CD14-positive monocyte (primary cell): ENCODE results near the gene FKBP10. TPM values are rescaled to one million over a fixed set of nuclear protein-coding genes. Genes with fewer than 3 reads are reported as not detected.
A peak's percentile ranks its signal among the peaks of the same experiment; 100 is the strongest.

Experiments used
- DNase-seq, 3 donors: peaks; one replicate each; pipeline ENCODE4 v3.0.0-alpha.2; 2011 to 2022
- H2AFZ ChIP-seq: 2 replicates; pipeline ENCODE4 v1.6.0; 2012; ENCODE audit warnings: mild to moderate bottlenecking, low read depth, low read length, inconsistent platforms; ENCODE audit not compliant: insufficient read depth, poor library complexity, severe bottlenecking
- H3K27ac ChIP-seq, 2 donors: 1 replicate in 1 of 2; 2 replicates in 1 of 2; pipeline ENCODE4 v1.5.1; 2012 to 2013; ENCODE audit warnings: low read length in 2 of 2, control low read depth in 1 of 2, inconsistent platforms in 1 of 2, low read depth in 1 of 2, mild to moderate bottlenecking in 1 of 2
- H3K27me3 ChIP-seq, 2 donors: one replicate each; pipeline versions ENCODE4 v1.6.0 to v1.6.1; 2011 to 2013; ENCODE audit warnings: low read length in 2 of 2; ENCODE audit not compliant: control insufficient read depth in 2 of 2, insufficient read depth in 2 of 2
- H3K36me3 ChIP-seq, 2 donors: replicated peaks in 1 of 2; 1 replicate in 1 of 2; 2 replicates in 1 of 2; pipeline versions ENCODE4 v1.5.1 to v1.6.1; 2012 to 2013; ENCODE audit warnings: low read length in 2 of 2, control low read depth in 1 of 2, inconsistent platforms in 1 of 2, mild to moderate bottlenecking in 1 of 2; ENCODE audit not compliant: insufficient read depth in 2 of 2, control insufficient read depth in 1 of 2
- H3K4me1 ChIP-seq, 2 donors: 1 replicate in 1 of 2; 2 replicates in 1 of 2; pipeline versions ENCODE4 v1.5.1 to v1.6.1; 2012 to 2013; ENCODE audit warnings: low read length in 2 of 2, control low read depth in 1 of 2, inconsistent platforms in 1 of 2, mild to moderate bottlenecking in 1 of 2, moderate library complexity in 1 of 2; ENCODE audit not compliant: insufficient read depth in 2 of 2, control insufficient read depth in 1 of 2
- H3K4me2 ChIP-seq: replicated peaks from 2 replicates; pipeline ENCODE3; 2012; ENCODE audit warnings: low read length, moderate library complexity, mild to moderate bottlenecking; ENCODE audit not compliant: poor library complexity, severe bottlenecking; ENCODE audit errors: extremely low read depth
- H3K4me3 ChIP-seq, 3 experiments: fragments of 200-600 bp in 1 of 3; sonication (generic) in 1 of 3; replicated peaks in 1 of 3; 1 replicate in 2 of 3; 2 replicates in 1 of 3; pipeline ENCODE4 v1.5.1; 2011 to 2013; ENCODE audit warnings: low read length in 3 of 3, mild to moderate bottlenecking in 3 of 3, control low read depth in 2 of 3, low read depth in 2 of 3, inconsistent platforms in 1 of 3, moderate library complexity in 1 of 3
- H3K79me2 ChIP-seq: 2 replicates; pipeline ENCODE4 v1.6.0; 2012; ENCODE audit warnings: mild to moderate bottlenecking, control low read depth, inconsistent platforms, low read length, moderate library complexity; ENCODE audit not compliant: insufficient read depth
- H3K9ac ChIP-seq: 2 replicates; pipeline ENCODE4 v1.6.0; 2017; ENCODE audit warnings: low read length, mild to moderate bottlenecking; ENCODE audit not compliant: insufficient read depth, poor library complexity, severe bottlenecking
- H3K9me3 ChIP-seq, 2 donors: replicated peaks in 1 of 2; 1 replicate in 1 of 2; 2 replicates in 1 of 2; pipeline versions ENCODE4 v1.5.1 to v1.6.1; 2012 to 2013; ENCODE audit warnings: low read length in 2 of 2, control low read depth in 1 of 2; ENCODE audit not compliant: control insufficient read depth in 1 of 2, insufficient read depth in 1 of 2
- H4K20me1 ChIP-seq: 2 replicates; pipeline ENCODE4 v1.6.0; 2012; ENCODE audit warnings: mild to moderate bottlenecking, low read length, control low read depth, moderate library complexity; ENCODE audit not compliant: insufficient read depth
- H3K27ac Mint-ChIP-seq, 7 donors: one replicate each; pipeline ENCODE4 v1.8.0; 2020; ENCODE audit warnings: mild to moderate bottlenecking in 7 of 7, mixed read lengths in 7 of 7, moderate library complexity in 6 of 7, inconsistent platforms in 2 of 7
- H3K27me3 Mint-ChIP-seq, 3 donors: one replicate each; pipeline ENCODE4 v1.8.0; 2021 to 2022; ENCODE audit warnings: low read depth in 3 of 3, mild to moderate bottlenecking in 3 of 3, mixed read lengths in 3 of 3, moderate library complexity in 3 of 3, inconsistent platforms in 1 of 3
- H3K36me3 Mint-ChIP-seq, 2 donors: one replicate each; pipeline ENCODE4 v1.8.0; 2020; ENCODE audit warnings: mixed read lengths in 2 of 2, inconsistent platforms in 1 of 2, mild to moderate bottlenecking in 1 of 2
- H3K4me1 Mint-ChIP-seq: one replicate; pipeline ENCODE4 v1.8.0; 2020; ENCODE audit warnings: mild to moderate bottlenecking, mixed read lengths
- H3K4me3 Mint-ChIP-seq, 2 donors: one replicate each; pipeline ENCODE4 v1.8.0; 2020; ENCODE audit warnings: mild to moderate bottlenecking in 2 of 2, mixed read lengths in 2 of 2, moderate library complexity in 1 of 2
- H3K9me3 Mint-ChIP-seq, 7 donors: one replicate each; pipeline ENCODE4 v1.8.0; 2020 to 2022; ENCODE audit warnings: mixed read lengths in 7 of 7, mild to moderate bottlenecking in 6 of 7, moderate library complexity in 6 of 7, inconsistent platforms in 2 of 7
- CTCF ChIP-seq: fragments of 200-600 bp; IDR thresholded peaks from one replicate; pipeline ENCODE4 v1.8.0; 2022; ENCODE audit warnings: antibody characterized with exemption, mild to moderate bottlenecking
- WGBS: methylation state at CpG from one replicate; pipeline ENCODE4 v1.1.5; 2013; ENCODE audit warnings: missing lambda C conversion rate; ENCODE audit not compliant: insufficient coverage; 5-methylcytosine and 5-hydroxymethylcytosine counted together
- intact Hi-C, 2 donors: fragments of 100-400 bp; cut with micrococcal nuclease; formaldehyde crosslinking; loops; one replicate each; pipeline versions ENCODE4 v1.15.0 to v1.15.1; 2023
- polyA plus RNA-seq, 3 donors: library from polyadenylated mRNA; depleted of rRNA in 1 of 3; unstranded in 2 of 3; stranded (reverse) in 1 of 3; fragments of 300-500 nt in 2 of 3; fragments of >200 nt in 1 of 3; fragmentation: Illumina TruSeq in 2 of 3; gene quantifications; 1 replicate in 2 of 3; 2 replicates in 1 of 3; pipeline ENCODE4 v1.2.3, GENCODE V29; 2012 to 2021

Gene FKBP10
- polyA plus RNA-seq, 3 donors, result not detected

- Mint-ChIP-seq H3K4me1 (peaks cover 13% of the 10 kb centered on the region), H3K36me3 (peaks cover 23 to 26% of the 10 kb centered on the region in 2 donors), H3K27ac (no peak overlapping the region), H3K27me3 (no peaks in the 10 kb centered on the region), H3K4me3 (no peak overlapping the region), H3K9me3 (no peaks in the 10 kb centered on the region)
- H4K20me1 ChIP-seq, result peaks cover 41% of the 10 kb centered on the region
- peak overlapping the region; percentile 66 to 87 for H3K27ac ChIP-seq
- peak overlapping the region; percentile 90 for H3K9ac ChIP-seq
- no peak for DNase-seq
- H3K79me2 ChIP-seq, result peaks cover 54% of the 10 kb centered on the region
- 0% methylated on average over 25 of the region's 25 CpGs for WGBS
- no peaks in the 10 kb centered on the region for H3K27me3 ChIP-seq
- peaks cover 21 to 27% of the 10 kb centered on the region in 2 donors for H3K4me1 ChIP-seq
- H3K4me2 ChIP-seq, result peak overlapping the region; percentile 99
- no peak for TF ChIP-seq CTCF
- peak overlapping the region; percentile 98 for H2AFZ ChIP-seq
- peaks cover 20 to 26% of the 10 kb centered on the region in 2 donors for H3K36me3 ChIP-seq
- peak overlapping the region; percentile 93 to 97 (median 96) for H3K4me3 ChIP-seq
- no peaks in the 10 kb centered on the region for H3K9me3 ChIP-seq
- intact Hi-C loops, result no loop called here
Measured at GRCh38 chr17:41864498-41864835, 51.7 kb downstream of the FKBP10 start.

DNA sequence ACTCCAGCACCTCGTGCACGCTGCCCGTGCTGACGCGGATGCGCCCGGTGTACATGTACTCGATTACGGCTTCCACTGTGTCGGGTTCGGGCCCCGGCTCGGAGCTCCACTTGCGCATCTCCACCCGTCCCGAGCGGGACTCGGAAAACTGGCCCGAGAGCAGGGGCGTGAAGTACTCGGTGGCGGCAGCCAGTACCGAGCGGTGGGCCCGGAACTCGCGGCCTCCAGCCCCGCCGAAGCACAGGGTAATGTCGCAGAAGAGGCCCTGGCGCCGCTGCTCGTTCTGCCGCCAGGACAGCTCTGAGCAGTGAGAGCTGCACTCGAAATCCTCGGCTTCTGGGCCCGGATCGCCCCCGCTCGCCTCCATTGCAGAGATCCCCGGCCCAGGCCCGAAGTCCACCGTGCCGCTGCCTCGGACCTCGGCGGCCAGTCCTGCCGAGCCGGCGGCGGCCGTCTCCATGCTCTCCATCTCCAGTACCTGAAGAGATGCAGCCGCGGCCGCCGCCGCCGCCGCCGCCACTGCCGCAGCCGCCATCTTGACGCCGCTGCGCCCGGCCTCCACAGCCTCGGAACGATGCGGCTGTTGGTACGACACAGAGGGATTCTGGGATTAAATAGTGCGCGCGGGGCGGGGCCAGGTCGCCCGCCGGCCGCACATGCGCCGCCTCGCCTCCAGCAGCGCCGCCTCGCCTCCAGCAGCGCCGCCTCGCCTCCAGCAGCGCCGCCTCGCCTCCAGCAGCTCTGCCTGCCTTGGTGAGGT lies 52.2 kb downstream of the FKBP10 start, which contains the start of gene KLHL11:
TSS of gene KLHL11 (minus strand) at position 588 of the 760 bp plus-strand sequence. CDS start at position 535, 53 bp downstream.
- Histone ChIP-seq H3K36me3 (peaks cover 24 to 31% of the 10 kb centered on the region in 2 donors), H3K27me3 (no peaks in the 10 kb centered on the region), H3K4me2 (peak within 1 kb of the TSS; percentile 99), H3K79me2 (peaks cover 49% of the 10 kb centered on the region), H3K27ac (peak within 1 kb of the TSS; percentile 66 to 87), H3K9ac (peak within 1 kb of the TSS; percentile 90), H3K9me3 (no peaks in the 10 kb centered on the region), H2AFZ (peak within 1 kb of the TSS; percentile 98), H3K4me1 (peaks cover 21 to 27% of the 10 kb centered on the region in 2 donors), H3K4me3 (peak within 1 kb of the TSS; percentile 93 to 97 (median 96)), H4K20me1 (peaks cover 36% of the 10 kb centered on the region)
- H3K27ac Mint-ChIP-seq, result peak within 1 kb of the TSS in 4 of 7 donors; percentile 29 to 80 (median 66)
- DNase-seq, result peak; percentile 79 to 86 (median 81)
- intact Hi-C loops, result no loop called here
- TF ChIP-seq CTCF, result no peak
- H3K4me1 Mint-ChIP-seq, result peaks cover 13% of the 10 kb centered on the region
- peaks cover 28 to 32% of the 10 kb centered on the region in 2 donors for H3K36me3 Mint-ChIP-seq
- H3K4me3 Mint-ChIP-seq, result peak within 1 kb of the TSS in 1 of 2 donors; percentile 86
- H3K9me3 Mint-ChIP-seq, result no peaks in the 10 kb centered on the region
- under 1% methylated on average over 90 of the region's 90 CpGs for WGBS
- no peaks in the 10 kb centered on the region for H3K27me3 Mint-ChIP-seq
